GM19238 (cell line): ENCODE results near the gene PPP4R3A.
"Not testable (repeated sequence)": the region's sequence is repeated elsewhere in the genome, so short reads cannot be mapped to it uniquely, and the experiment has no call there.

Source experiments
- DNase-seq: peaks from one replicate; pipeline ENCODE4 v3.0.0; 2011; ENCODE audit warnings: low spot score; ENCODE audit not compliant: insufficient read length

PPP4R3A gene

GRCh38 chr14:91409928-91410718, 100.0 kb downstream of the PPP4R3A start:
- DNase-seq = no peak

- not testable (repeated sequence) for DNase-seq
Measured at GRCh38 chr14:91409240-91409639, 100.9 kb downstream of the PPP4R3A start.
